ENCODE measurements around the gene CD82. TPM values are rescaled to one million over a fixed set of nuclear protein-coding genes. Genes with fewer than 3 reads are reported as not detected.
A peak's percentile ranks its signal among the peaks of the same experiment; 100 is the strongest.

The CD82 gene
- total and polyA plus RNA-seq, 7 experiments from 2014 or later, result 36.4 to 319 (median 57.2) TPM

DNA sequence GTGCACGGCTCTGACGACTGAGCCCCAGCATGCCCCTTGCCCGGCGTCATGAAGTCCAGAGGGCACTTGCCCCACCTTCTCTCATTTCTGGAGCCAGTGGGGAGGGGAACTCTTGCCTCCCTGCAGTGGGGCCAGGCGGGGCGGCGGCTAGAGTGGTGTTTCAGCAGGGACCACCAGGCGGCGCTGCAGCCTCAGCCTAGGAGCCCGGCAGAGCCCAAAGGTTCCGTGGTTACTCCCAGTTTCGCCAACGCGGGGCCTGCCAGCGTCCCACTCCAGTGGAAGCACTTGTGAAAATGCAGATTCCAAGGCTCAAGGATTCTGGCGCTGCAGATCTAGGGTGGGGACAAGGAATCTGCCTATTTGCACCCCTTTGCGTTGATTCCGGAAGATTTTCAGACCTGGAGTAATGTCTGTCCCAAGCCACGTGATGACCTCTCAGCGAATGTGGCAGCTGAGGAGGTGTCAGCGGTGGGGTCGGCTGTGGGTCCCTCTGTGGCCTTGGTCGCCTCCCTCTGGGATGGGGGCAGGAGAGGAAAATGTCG, 55.7 kb downstream of the CD82 start:
- peaks cover 0 to 20% of the 10 kb centered on the region in 2 donors for H3K4me1 ChIP-seq (ENCODE audit: control insufficient read depth in 2 of 2, insufficient read depth in 2 of 2, low read length in 2 of 2)
- H3K9me3 ChIP-seq (ENCODE audit: control insufficient read depth in 2 of 3, low read length in 3 of 3), result no peaks in the 10 kb centered on the region
- H3K9me3 Mint-ChIP-seq, result peaks cover 0 to 4% (median 0%) of the 10 kb centered on the region in 11 donors
- H3K27ac ChIP-seq (ENCODE audit: low read depth, low read length), result no peak overlapping the region
- no peak overlapping the region for H3K4me3 ChIP-seq (ENCODE audit: low read length)
- POLR2A ChIA-PET, result no interaction called here
- H3K4me1 Mint-ChIP-seq, result peaks cover 20 to 44% (median 30%) of the 10 kb centered on the region in 7 donors
- peak overlapping the region in 1 of 9 donors; percentile 12 for H3K27ac Mint-ChIP-seq
- intact Hi-C loops (cut with micrococcal nuclease), result loop anchor here (1.0 to 5.0 kb wide), 6 partner anchors 106 to 290 kb away; partner anchors contain the start of gene TSPAN18 (in 1 of the 2)
- no peak overlapping the region for H3K4me3 Mint-ChIP-seq
- peak; percentile 33 to 64 (median 55) for DNase-seq
- no peaks in the 10 kb centered on the region for H3K27me3 ChIP-seq (ENCODE audit: control insufficient read depth in 2 of 2, insufficient read depth in 2 of 2, low read length in 2 of 2)
- ATAC-seq, result peak; percentile 76
- CTCF ChIA-PET, result interaction anchor here (1.4 to 14.7 kb wide), 4 partner anchors 9 to 290 kb away, joined by 5 to 379 read pairs (median 12); partner anchors contain the start of gene CD82
- H3K27me3 Mint-ChIP-seq, result no peaks in the 10 kb centered on the region
- H3K36me3 Mint-ChIP-seq, result peaks cover 0 to 22% (median 0%) of the 10 kb centered on the region in 5 donors
- H3K36me3 ChIP-seq (ENCODE audit: control insufficient read depth in 2 of 3, insufficient read depth in 3 of 3, low read length in 3 of 3), result peaks cover 0 to 13% (median 0%) of the 10 kb centered on the region in 3 experiments

DNA sequence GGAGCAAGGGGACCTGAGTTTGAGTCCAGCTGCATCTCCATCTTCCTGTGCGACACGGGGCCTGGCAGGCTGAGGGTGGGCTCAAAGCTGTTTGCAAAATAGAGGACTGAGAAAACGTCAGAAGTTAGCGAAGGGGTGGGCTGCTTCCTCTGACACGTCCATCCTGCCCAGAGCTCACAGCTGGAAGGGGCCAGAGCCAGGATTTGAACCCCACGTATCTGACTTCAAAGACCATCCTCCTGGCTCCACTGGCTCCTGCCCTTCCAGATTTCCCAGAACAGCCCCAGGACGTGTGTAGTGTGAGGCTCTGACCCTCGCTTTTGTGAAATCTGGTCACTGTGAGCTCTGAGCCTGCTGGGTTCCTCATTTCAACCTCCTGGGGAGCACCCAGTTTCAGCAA, 56.3 kb downstream of the CD82 start:
- ChIA-PET POLR2A (interaction anchor here (0.5 kb wide), 1 partner anchor 69 kb away, joined by 3 read pairs; no protein-coding TSS in a partner anchor), CTCF (interaction anchor here (0.9 to 14.7 kb wide), 5 partner anchors 63 to 314 kb away, joined by 3 to 379 read pairs (median 10); partner anchors contain the start of gene CD82)
- peaks cover 0 to 25% (median 3%) of the 10 kb centered on the region in 5 donors for H3K36me3 Mint-ChIP-seq
- Histone ChIP-seq H3K4me3 (ENCODE audit: low read length) (no peak overlapping the region), H3K27ac (ENCODE audit: low read depth, low read length) (no peak overlapping the region), H3K9me3 (ENCODE audit: control insufficient read depth in 2 of 3, low read length in 3 of 3) (no peaks in the 10 kb centered on the region), H3K27me3 (ENCODE audit: control insufficient read depth in 2 of 2, insufficient read depth in 2 of 2, low read length in 2 of 2) (no peaks in the 10 kb centered on the region), H3K4me1 (ENCODE audit: control insufficient read depth in 2 of 2, insufficient read depth in 2 of 2, low read length in 2 of 2) (peaks cover 0 to 15% of the 10 kb centered on the region in 2 donors), H3K36me3 (ENCODE audit: control insufficient read depth in 2 of 3, insufficient read depth in 3 of 3, low read length in 3 of 3) (peaks cover 0 to 11% (median 0%) of the 10 kb centered on the region in 3 experiments)
- intact Hi-C loops (cut with micrococcal nuclease), result loop anchor here (1.0 to 5.0 kb wide), 6 partner anchors 106 to 290 kb away; partner anchors contain the start of gene TSPAN18 (in 1 of the 2)
- no peaks in the 10 kb centered on the region for H3K27me3 Mint-ChIP-seq
- peaks cover 0 to 7% (median 2%) of the 10 kb centered on the region in 11 donors for H3K9me3 Mint-ChIP-seq
- no peak overlapping the region for H3K27ac Mint-ChIP-seq
- no peak overlapping the region for H3K4me3 Mint-ChIP-seq
- peaks cover 14 to 39% (median 24%) of the 10 kb centered on the region in 7 donors for H3K4me1 Mint-ChIP-seq
- DNase-seq (peak in 1 of 9 donors; percentile 4), ATAC-seq (no peak)

DNA sequence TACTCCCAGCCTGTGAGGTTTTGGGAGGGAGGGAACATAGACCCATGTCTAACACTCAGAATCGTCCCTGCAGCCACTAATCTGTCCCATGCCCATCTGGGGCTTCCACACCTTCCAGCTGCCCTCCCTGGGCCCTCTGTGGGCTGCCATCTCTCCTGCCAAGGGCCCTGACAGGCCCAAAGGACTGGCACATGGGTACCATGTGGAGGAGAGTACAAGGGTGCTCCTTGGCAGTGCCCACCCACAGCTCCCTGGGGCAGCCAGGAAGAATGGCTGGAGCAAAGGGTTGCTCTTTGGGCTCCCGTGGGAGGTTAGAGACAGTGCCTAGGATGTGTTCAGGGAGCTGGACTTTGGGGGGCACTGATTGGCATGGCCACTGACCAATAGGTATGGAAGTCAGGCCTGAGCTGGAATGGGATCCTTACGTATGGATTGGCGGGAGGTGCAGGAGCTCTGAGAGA, 56.8 kb downstream of the CD82 start:
- POLR2A ChIA-PET, result interaction anchor here (0.5 to 1.3 kb wide), 3 partner anchors 10 to 69 kb away, joined by 3 to 4 read pairs (median 3); no protein-coding TSS in a partner anchor
- peak overlapping the region in 3 of 9 donors; percentile 31 to 79 (median 55) for H3K27ac Mint-ChIP-seq
- intact Hi-C loops (cut with micrococcal nuclease), result loop anchor here in 1 of 2 donors (5.0 kb wide), 1 partner anchor 105 kb away; the partner anchor contains the start of gene TSPAN18

DNA sequence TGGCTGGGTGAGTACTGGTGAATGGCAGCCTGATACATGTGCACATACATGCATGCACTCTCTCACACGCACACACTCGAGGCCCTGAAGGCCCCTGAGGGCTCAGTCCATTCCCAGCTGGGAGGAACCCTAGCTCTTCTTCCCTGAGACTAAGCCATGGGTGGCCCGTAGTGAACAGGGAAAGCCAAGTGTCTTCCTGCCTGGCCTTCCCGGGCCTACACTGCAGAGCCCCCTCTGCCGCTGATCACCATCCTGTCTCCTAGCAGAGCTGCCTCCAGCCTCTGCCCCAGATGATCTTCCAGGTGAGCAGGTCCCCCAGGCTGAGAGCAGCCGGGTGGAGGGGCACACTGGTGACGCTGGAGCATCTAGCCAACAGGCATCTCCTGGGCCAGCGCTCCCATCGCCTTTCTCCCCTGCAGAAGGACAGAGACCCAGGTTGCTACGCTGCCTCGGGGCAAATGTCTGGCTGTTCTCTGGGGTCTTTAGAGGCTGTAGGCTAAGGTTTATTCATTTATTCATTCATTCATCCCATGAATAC, 57.3 kb downstream of the CD82 start:
- H3K27me3 Mint-ChIP-seq, result no peaks in the 10 kb centered on the region
- peaks cover 0 to 25% (median 3%) of the 10 kb centered on the region in 5 donors for H3K36me3 Mint-ChIP-seq
- H3K4me1 Mint-ChIP-seq, result peaks cover 12 to 36% (median 23%) of the 10 kb centered on the region in 7 donors
- POLR2A ChIA-PET, result interaction anchor here (0.7 to 1.3 kb wide), 2 partner anchors 11 to 23 kb away, joined by 3 to 4 read pairs; no protein-coding TSS in a partner anchor
- H3K9me3 Mint-ChIP-seq, result peaks cover 0 to 7% (median 2%) of the 10 kb centered on the region in 11 donors
- CTCF ChIA-PET, result interaction anchor here (0.6 to 14.7 kb wide), 6 partner anchors 64 to 326 kb away, joined by 3 to 379 read pairs (median 7); partner anchors contain the start of gene CD82
- Histone ChIP-seq H3K9me3 (ENCODE audit: control insufficient read depth in 2 of 3, low read length in 3 of 3) (no peaks in the 10 kb centered on the region), H3K4me1 (ENCODE audit: control insufficient read depth in 2 of 2, insufficient read depth in 2 of 2, low read length in 2 of 2) (peaks cover 0 to 12% of the 10 kb centered on the region in 2 donors), H3K27me3 (ENCODE audit: control insufficient read depth in 2 of 2, insufficient read depth in 2 of 2, low read length in 2 of 2) (no peaks in the 10 kb centered on the region), H3K27ac (ENCODE audit: low read depth, low read length) (no peak overlapping the region), H3K36me3 (ENCODE audit: control insufficient read depth in 2 of 3, insufficient read depth in 3 of 3, low read length in 3 of 3) (peaks cover 0 to 11% (median 0%) of the 10 kb centered on the region in 3 experiments), H3K4me3 (ENCODE audit: low read length) (no peak overlapping the region)
- no peak for ATAC-seq
- intact Hi-C loops (cut with micrococcal nuclease), result loop anchor here in 1 of 2 donors (5.0 kb wide), 1 partner anchor 105 kb away; the partner anchor contains the start of gene TSPAN18
- DNase-seq, result peak in 1 of 9 donors; percentile 16
- peak overlapping the region in 7 of 9 donors; percentile 26 to 79 (median 56) for H3K27ac Mint-ChIP-seq
- peak overlapping the region in 5 of 10 donors; percentile 11 to 54 (median 43) for H3K4me3 Mint-ChIP-seq

More for the DNA sequence above, 56.8 kb downstream of the CD82 start:
- DNase-seq (peak in 2 of 9 donors; percentile 5 to 14), ATAC-seq (no peak)
- Mint-ChIP-seq H3K4me3 (no peak overlapping the region), H3K36me3 (peaks cover 0 to 25% (median 3%) of the 10 kb centered on the region in 5 donors), H3K27me3 (no peaks in the 10 kb centered on the region), H3K4me1 (peaks cover 12 to 36% (median 23%) of the 10 kb centered on the region in 7 donors), H3K9me3 (peaks cover 0 to 7% (median 2%) of the 10 kb centered on the region in 11 donors)
- Histone ChIP-seq H3K27me3 (ENCODE audit: control insufficient read depth in 2 of 2, insufficient read depth in 2 of 2, low read length in 2 of 2) (no peaks in the 10 kb centered on the region), H3K4me1 (ENCODE audit: control insufficient read depth in 2 of 2, insufficient read depth in 2 of 2, low read length in 2 of 2) (peaks cover 0 to 12% of the 10 kb centered on the region in 2 donors), H3K27ac (ENCODE audit: low read depth, low read length) (no peak overlapping the region), H3K9me3 (ENCODE audit: control insufficient read depth in 2 of 3, low read length in 3 of 3) (no peaks in the 10 kb centered on the region), H3K36me3 (ENCODE audit: control insufficient read depth in 2 of 3, insufficient read depth in 3 of 3, low read length in 3 of 3) (peaks cover 0 to 11% (median 0%) of the 10 kb centered on the region in 3 experiments), H3K4me3 (ENCODE audit: low read length) (no peak overlapping the region)
- CTCF ChIA-PET, result interaction anchor here (0.6 to 14.7 kb wide), 7 partner anchors 63 to 326 kb away, joined by 3 to 379 read pairs (median 4); partner anchors contain the start of gene CD82

- intact Hi-C loops (cut with micrococcal nuclease), result loop anchor here in 1 of 2 donors (5.0 kb wide), 1 partner anchor 104 kb away; the partner anchor contains the start of gene TSPAN18
- peaks cover 0 to 25% (median 3%) of the 10 kb centered on the region in 5 donors for H3K36me3 Mint-ChIP-seq
- H3K4me1 ChIP-seq (ENCODE audit: control insufficient read depth in 2 of 2, insufficient read depth in 2 of 2, low read length in 2 of 2), result peaks cover 0 to 12% of the 10 kb centered on the region in 2 donors
- H3K36me3 ChIP-seq (ENCODE audit: control insufficient read depth in 2 of 3, insufficient read depth in 3 of 3, low read length in 3 of 3), result peaks cover 0 to 10% (median 0%) of the 10 kb centered on the region in 3 experiments
- H3K9me3 ChIP-seq (ENCODE audit: control insufficient read depth in 2 of 3, low read length in 3 of 3), result no peaks in the 10 kb centered on the region
- POLR2A ChIA-PET, result interaction anchor here (1.3 kb wide), 1 partner anchor 11 kb away, joined by 4 read pairs; no protein-coding TSS in a partner anchor
- CTCF ChIA-PET, result interaction anchor here (0.5 to 14.7 kb wide), 4 partner anchors 11 to 65 kb away, joined by 3 to 379 read pairs (median 5); partner anchors contain the start of gene CD82
- peak overlapping the region in 7 of 10 donors; percentile 11 to 60 (median 43) for H3K4me3 Mint-ChIP-seq
- H3K4me3 ChIP-seq (ENCODE audit: low read length), result no peak overlapping the region
- H3K27me3 ChIP-seq (ENCODE audit: control insufficient read depth in 2 of 2, insufficient read depth in 2 of 2, low read length in 2 of 2), result no peaks in the 10 kb centered on the region
- H3K27ac Mint-ChIP-seq, result peak overlapping the region in 8 of 9 donors; percentile 26 to 79 (median 56)
- ATAC-seq (peak; percentile 27), DNase-seq (peak in 1 of 9 donors; percentile 20)
- H3K4me1 Mint-ChIP-seq, result peaks cover 12 to 36% (median 23%) of the 10 kb centered on the region in 7 donors
- H3K27ac ChIP-seq (ENCODE audit: low read depth, low read length), result no peak overlapping the region
- peaks cover 0 to 7% (median 2%) of the 10 kb centered on the region in 11 donors for H3K9me3 Mint-ChIP-seq
- no peaks in the 10 kb centered on the region for H3K27me3 Mint-ChIP-seq
These were observed 57.9 kb downstream of the CD82 start for GRCh38 chr11:44623341-44623730.

All from naive thymus-derived CD4-positive, alpha-beta T cell (primary cell).